Liver (tissue), 9 donors: ENCODE measurements around the gene MAP3K9. TPM values are rescaled to one million over a fixed set of nuclear protein-coding genes. Genes with fewer than 3 reads are reported as not detected.
"Not testable (repeated sequence)": the region's sequence is repeated elsewhere in the genome, so short reads cannot be mapped to it uniquely, and the experiment has no call there.

ENCODE experiments used
- DNase-seq: peaks from one replicate; pipeline ENCODE4 v3.0.0-alpha.2; 2017; ENCODE audit warnings: low spot score
- H3K27ac ChIP-seq, 2 donors: one replicate each; pipeline ENCODE4 v1.7.0; 2013; ENCODE audit warnings: inconsistent platforms in 2 of 2, low read length in 2 of 2, control low read depth in 1 of 2, low read depth in 1 of 2, mild to moderate bottlenecking in 1 of 2
- H3K27me3 ChIP-seq, 4 donors: one replicate each; pipeline versions ENCODE4 v1.6.1 to v1.7.0; 2013; ENCODE audit warnings: low read length in 3 of 4, inconsistent platforms in 1 of 4, mild to moderate bottlenecking in 1 of 4, moderate library complexity in 1 of 4; ENCODE audit not compliant: control insufficient read depth in 4 of 4, insufficient read depth in 4 of 4
- H3K36me3 ChIP-seq, 4 donors: one replicate each; pipeline versions ENCODE4 v1.6.1 to v1.7.0; 2013; ENCODE audit warnings: low read length in 3 of 4, mild to moderate bottlenecking in 3 of 4, low read depth in 1 of 4, moderate library complexity in 1 of 4; ENCODE audit not compliant: control insufficient read depth in 4 of 4, insufficient read depth in 3 of 4
- H3K4me1 ChIP-seq, 4 donors: one replicate each; pipeline versions ENCODE4 v1.6.1 to v1.7.0; 2013; ENCODE audit warnings: low read length in 3 of 4, mild to moderate bottlenecking in 3 of 4, moderate library complexity in 1 of 4; ENCODE audit not compliant: control insufficient read depth in 4 of 4, insufficient read depth in 4 of 4
- H3K4me3 ChIP-seq, 3 donors: one replicate each; pipeline versions ENCODE4 v1.6.1 to v1.7.0; 2013; ENCODE audit warnings: low read length in 3 of 3, control low read depth in 1 of 3, low read depth in 1 of 3, mild to moderate bottlenecking in 1 of 3
- H3K9ac ChIP-seq, 2 donors: one replicate each; pipeline ENCODE4 v1.7.0; 2013; ENCODE audit warnings: low read length in 2 of 2, mild to moderate bottlenecking in 2 of 2, moderate library complexity in 2 of 2, control low read depth in 1 of 2, low read depth in 1 of 2
- H3K9me3 ChIP-seq, 4 donors: one replicate each; pipeline versions ENCODE4 v1.6.1 to v1.7.0; 2013; ENCODE audit warnings: low read length in 3 of 4; ENCODE audit not compliant: control insufficient read depth in 4 of 4
- EGR1 ChIP-seq, 2 donors: IDR thresholded peaks; 2 replicates each; pipeline ENCODE4 v1.6.1; 2016 to 2018; ENCODE audit warnings: antibody characterized with exemption in 2 of 2, low read depth in 2 of 2
- FOXA1 ChIP-seq: IDR thresholded peaks from 2 replicates; pipeline ENCODE4 v1.6.1; 2016; ENCODE audit warnings: antibody characterized with exemption
- FOXA2 ChIP-seq: IDR thresholded peaks from 2 replicates; pipeline ENCODE4 v1.6.1; 2016; ENCODE audit warnings: antibody characterized with exemption
- GABPA ChIP-seq, 2 donors: IDR thresholded peaks in 1 of 2; conservative IDR thresholded peaks in 1 of 2; 2 replicates each; pipeline ENCODE4 v1.6.1; 2016; ENCODE audit warnings: antibody characterized with exemption in 2 of 2, mild to moderate bottlenecking in 1 of 2, moderate library complexity in 1 of 2
- HNF4A ChIP-seq, 2 donors: conservative IDR thresholded peaks; 2 replicates each; pipeline ENCODE4 v1.6.1; 2016; ENCODE audit warnings: antibody characterized with exemption in 2 of 2, mild to moderate bottlenecking in 2 of 2
- HNF4G ChIP-seq: IDR thresholded peaks from 2 replicates; pipeline ENCODE4 v1.6.1; 2016; ENCODE audit warnings: antibody characterized with exemption
- JUND ChIP-seq, 2 donors: IDR thresholded peaks; 2 replicates each; pipeline ENCODE4 v1.6.1; 2016; ENCODE audit warnings: antibody characterized with exemption in 2 of 2
- NR2F2 ChIP-seq: IDR thresholded peaks from 2 replicates; pipeline ENCODE4 v1.6.1; 2016; ENCODE audit warnings: antibody characterized with exemption
- RXRA ChIP-seq, 2 donors: IDR thresholded peaks; 2 replicates each; pipeline ENCODE4 v1.6.1; 2017 to 2018; ENCODE audit warnings: antibody characterized with exemption in 2 of 2, mild to moderate bottlenecking in 1 of 2
- SP1 ChIP-seq: IDR thresholded peaks from 2 replicates; pipeline ENCODE4 v1.6.1; 2018; ENCODE audit warnings: antibody characterized with exemption, mild to moderate bottlenecking
- TAF1 ChIP-seq: conservative IDR thresholded peaks from 2 replicates; pipeline ENCODE4 v1.6.1; 2016; ENCODE audit warnings: antibody characterized with exemption, mild to moderate bottlenecking
- YY1 ChIP-seq: IDR thresholded peaks from 2 replicates; pipeline ENCODE4 v1.6.1; 2016; ENCODE audit warnings: antibody characterized with exemption, mild to moderate bottlenecking
- WGBS: extraction: QIAGEN DNeasy Blood & Tissue Kit; methylation state at CpG from one replicate; pipeline ENCODE4 v1.1.7; 2013; 5-methylcytosine and 5-hydroxymethylcytosine counted together
- polyA plus RNA-seq, 2 donors: library from polyadenylated mRNA; stranded (reverse) in 1 of 2; unstranded in 1 of 2; fragments of 200-250 nt in 1 of 2; fragments of >200 nt in 1 of 2; fragmentation: Nextera tagmentation in 1 of 2; extraction: Ambion mirVana in 1 of 2; gene quantifications; one replicate each; pipeline versions ENCODE4 v1.2.1 to v1.2.3, GENCODE V29; 2013 to 2015
- total RNA-seq, 2 donors: library from RNA; depleted of rRNA; stranded (reverse); fragments of >200 nt; gene quantifications; one replicate each; pipeline ENCODE4 v1.2.3, GENCODE V29; 2014
- TF ChIP-seq, protein P1 (sequence below): IDR thresholded peaks from 2 replicates; pipeline ENCODE4 v1.6.1; 2016; ENCODE audit warnings: antibody characterized with exemption
- TF ChIP-seq, protein P2 (sequence below): IDR thresholded peaks from 2 replicates; pipeline ENCODE4 v1.6.1; 2016; ENCODE audit warnings: antibody characterized with exemption
- TF ChIP-seq, protein P3 (sequence below): fragments of 150-350 bp; IDR thresholded peaks from 2 replicates; pipeline ENCODE4 v1.5.1; 2017; ENCODE audit warnings: improper control_type of control experiment, low read depth, low read length; ENCODE audit not compliant: missing input control
- TF ChIP-seq, protein P4 (sequence below): IDR thresholded peaks from 2 replicates; pipeline ENCODE4 v1.6.1; 2016; ENCODE audit warnings: antibody characterized with exemption
- donor health status: healthy.
- donor health status: healthy.
- donor health status: healthy.
- donor health status: healthy.
- donor health status: healthy.

The MAP3K9 gene
- total and polyA plus RNA-seq, 4 donors: 0.65 to 5.2 (median 0.80) TPM

DNA sequence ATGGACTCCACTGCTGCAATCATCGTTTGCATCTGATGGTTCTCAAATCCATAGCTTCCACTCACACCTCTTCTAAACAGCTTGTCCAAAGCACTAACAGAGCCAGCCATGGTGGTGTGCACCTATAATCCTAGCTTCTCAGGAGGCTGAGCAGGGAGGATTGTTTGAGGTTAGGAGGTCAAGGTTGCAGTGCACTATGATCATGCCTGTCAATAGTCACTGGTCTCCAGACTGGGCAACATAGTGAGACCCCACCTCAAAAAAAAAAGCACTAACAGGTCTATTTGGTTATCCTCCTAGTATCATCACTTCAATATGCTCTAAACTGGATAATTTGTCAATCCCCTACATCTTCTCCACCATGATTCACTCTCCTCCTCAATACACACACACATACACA lies 104.4 kb downstream of the MAP3K9 start:
- no peak overlapping the region for H3K4me3 ChIP-seq
- H3K9ac ChIP-seq: no peak overlapping the region
- no peak overlapping the region for H3K27ac ChIP-seq
- no peaks in the 10 kb centered on the region for H3K9me3 ChIP-seq
- DNase-seq: no peak
- H3K4me1 ChIP-seq: no peaks in the 10 kb centered on the region
- no peaks in the 10 kb centered on the region for H3K27me3 ChIP-seq
- WGBS: 90% methylated on average over 1 of the region's 1 CpG
- H3K36me3 ChIP-seq: no peaks in the 10 kb centered on the region
- TF ChIP-seq RXRA (IDR thresholded peaks at IDR 0.05) (no peak), FOXA1 (no peak), YY1 (no peak), HNF4G (no peak), GABPA (IDR thresholded peaks at IDR 0.05 in 1 of 2, conservative IDR thresholded peaks at IDR 0.05 in 1 of 2) (no peak), HNF4A (conservative IDR thresholded peaks at IDR 0.05) (no peak), EGR1 (IDR thresholded peaks at IDR 0.05; ENCODE audit: low read depth in 2 of 2) (no peak), FOXA2 (no peak), SP1 (no peak)

DNA sequence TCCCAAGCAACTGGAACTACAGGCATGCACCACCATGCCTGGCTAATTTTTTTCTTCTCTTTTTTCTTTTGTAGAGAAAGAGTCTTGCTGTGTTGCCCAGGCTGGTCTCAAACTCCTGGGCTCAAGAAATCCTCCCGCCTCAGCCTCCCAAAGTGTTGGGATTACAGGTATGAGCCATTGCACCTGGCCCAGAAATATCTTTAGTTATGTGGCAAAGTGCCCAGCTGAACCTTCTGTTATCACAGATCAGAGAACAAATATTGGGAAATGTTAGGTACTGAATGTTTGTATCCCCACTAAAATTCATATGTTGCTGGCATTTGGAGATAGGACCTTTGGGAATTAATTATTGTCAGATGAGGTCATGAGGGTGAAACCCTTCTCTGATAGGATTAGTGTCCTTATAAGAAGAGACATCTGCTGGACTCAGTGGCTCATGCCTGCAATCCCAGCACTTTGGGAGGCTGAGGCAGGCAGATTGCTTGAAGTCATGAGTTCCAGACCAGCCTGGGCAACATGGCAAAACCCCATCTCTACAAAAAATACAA lies 105.6 kb downstream of the MAP3K9 start:
- H3K4me1 ChIP-seq, H3K27ac ChIP-seq, H3K36me3 ChIP-seq, H3K27me3 ChIP-seq, H3K9me3 ChIP-seq, DNase-seq, H3K9ac ChIP-seq, H3K4me3 ChIP-seq: not testable (repeated sequence)
- peak; percentile 2 for TF ChIP-seq SP1
- peak in 1 of 2 donors; percentile 29 for TF ChIP-seq HNF4A (conservative IDR thresholded peaks at IDR 0.05)
- TF ChIP-seq JUND (IDR thresholded peaks at IDR 0.05): peak in 1 of 2 donors; percentile 9
- TF ChIP-seq RXRA (IDR thresholded peaks at IDR 0.05): peak; percentile 38 to 40
- 78% methylated on average over 1 of the region's 1 CpG for WGBS

DNA sequence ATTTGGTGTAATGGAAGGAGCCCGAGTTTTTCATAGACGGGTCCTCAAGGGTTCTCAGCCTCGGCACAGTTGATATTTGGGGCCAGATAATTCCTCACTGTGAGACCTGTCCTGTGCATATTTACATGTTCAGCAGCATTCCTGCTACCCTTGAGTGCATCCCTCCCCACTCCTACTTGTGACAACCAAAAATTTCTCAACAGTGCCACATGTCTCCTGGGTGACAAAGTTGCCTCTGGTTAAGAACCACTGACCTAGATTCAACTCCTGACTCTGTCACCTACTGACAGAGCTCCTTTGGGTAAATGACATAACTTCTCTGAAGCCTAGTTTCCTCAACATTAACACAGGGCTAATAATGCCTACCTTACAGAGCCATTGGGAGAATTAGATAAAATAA lies 107.2 kb downstream of the MAP3K9 start:
- H3K27me3 ChIP-seq: no peaks in the 10 kb centered on the region
- H3K4me3 ChIP-seq: no peak overlapping the region
- DNase-seq: no peak
- no peaks in the 10 kb centered on the region for H3K9me3 ChIP-seq
- H3K36me3 ChIP-seq: no peaks in the 10 kb centered on the region
- H3K27ac ChIP-seq: no peak overlapping the region
- no peaks in the 10 kb centered on the region for H3K4me1 ChIP-seq
- TF ChIP-seq HNF4A (conservative IDR thresholded peaks at IDR 0.05) (peak in 1 of 2 donors; percentile 18), FOXA1 (no peak), JUND (IDR thresholded peaks at IDR 0.05) (no peak), RXRA (IDR thresholded peaks at IDR 0.05) (peak; percentile 14 to 38), GABPA (IDR thresholded peaks at IDR 0.05 in 1 of 2, conservative IDR thresholded peaks at IDR 0.05 in 1 of 2) (no peak), YY1 (no peak)
- TF ChIP-seq, protein P1, sequence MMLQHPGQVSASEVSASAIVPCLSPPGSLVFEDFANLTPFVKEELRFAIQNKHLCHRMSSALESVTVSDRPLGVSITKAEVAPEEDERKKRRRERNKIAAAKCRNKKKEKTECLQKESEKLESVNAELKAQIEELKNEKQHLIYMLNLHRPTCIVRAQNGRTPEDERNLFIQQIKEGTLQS: no peak
- TF ChIP-seq, protein P2, sequence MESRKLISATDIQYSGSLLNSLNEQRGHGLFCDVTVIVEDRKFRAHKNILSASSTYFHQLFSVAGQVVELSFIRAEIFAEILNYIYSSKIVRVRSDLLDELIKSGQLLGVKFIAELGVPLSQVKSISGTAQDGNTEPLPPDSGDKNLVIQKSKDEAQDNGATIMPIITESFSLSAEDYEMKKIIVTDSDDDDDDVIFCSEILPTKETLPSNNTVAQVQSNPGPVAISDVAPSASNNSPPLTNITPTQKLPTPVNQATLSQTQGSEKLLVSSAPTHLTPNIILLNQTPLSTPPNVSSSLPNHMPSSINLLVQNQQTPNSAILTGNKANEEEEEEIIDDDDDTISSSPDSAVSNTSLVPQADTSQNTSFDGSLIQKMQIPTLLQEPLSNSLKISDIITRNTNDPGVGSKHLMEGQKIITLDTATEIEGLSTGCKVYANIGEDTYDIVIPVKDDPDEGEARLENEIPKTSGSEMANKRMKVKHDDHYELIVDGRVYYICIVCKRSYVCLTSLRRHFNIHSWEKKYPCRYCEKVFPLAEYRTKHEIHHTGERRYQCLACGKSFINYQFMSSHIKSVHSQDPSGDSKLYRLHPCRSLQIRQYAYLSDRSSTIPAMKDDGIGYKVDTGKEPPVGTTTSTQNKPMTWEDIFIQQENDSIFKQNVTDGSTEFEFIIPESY: no peak
- no peak overlapping the region for H3K9ac ChIP-seq
- WGBS: 74% methylated on average over 3 of the region's 3 CpGs

DNA sequence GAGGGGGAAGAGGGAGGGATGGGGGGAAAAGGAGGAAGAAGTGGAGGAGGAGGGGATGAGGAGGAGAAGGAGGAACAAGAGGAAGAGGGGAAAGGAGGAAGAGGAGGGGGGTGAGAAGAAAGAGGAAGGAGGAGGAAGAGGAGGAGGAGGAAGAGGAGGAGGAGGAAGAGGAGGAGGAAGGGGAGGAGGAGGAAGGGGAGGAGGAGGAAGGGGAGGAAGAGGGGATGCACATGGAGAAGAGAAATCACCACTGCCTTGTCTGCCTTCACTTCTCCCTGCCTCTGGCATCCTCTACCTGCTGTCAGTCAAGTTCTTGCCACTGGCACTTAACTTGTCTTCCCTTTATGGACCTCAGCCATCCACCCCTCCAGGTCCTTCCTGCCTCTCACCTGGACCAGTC lies 107.7 kb downstream of the MAP3K9 start:
- no peak overlapping the region for H3K4me3 ChIP-seq
- H3K9me3 ChIP-seq: no peaks in the 10 kb centered on the region
- H3K27ac ChIP-seq: no peak overlapping the region
- no peak for DNase-seq
- no peaks in the 10 kb centered on the region for H3K27me3 ChIP-seq
- H3K4me1 ChIP-seq: no peaks in the 10 kb centered on the region
- H3K36me3 ChIP-seq: no peaks in the 10 kb centered on the region
- H3K9ac ChIP-seq: no peak overlapping the region
- no peak for TF ChIP-seq FOXA2
- no peak for TF ChIP-seq SP1
- TF ChIP-seq JUND (IDR thresholded peaks at IDR 0.05): no peak
- TF ChIP-seq, protein P3, sequence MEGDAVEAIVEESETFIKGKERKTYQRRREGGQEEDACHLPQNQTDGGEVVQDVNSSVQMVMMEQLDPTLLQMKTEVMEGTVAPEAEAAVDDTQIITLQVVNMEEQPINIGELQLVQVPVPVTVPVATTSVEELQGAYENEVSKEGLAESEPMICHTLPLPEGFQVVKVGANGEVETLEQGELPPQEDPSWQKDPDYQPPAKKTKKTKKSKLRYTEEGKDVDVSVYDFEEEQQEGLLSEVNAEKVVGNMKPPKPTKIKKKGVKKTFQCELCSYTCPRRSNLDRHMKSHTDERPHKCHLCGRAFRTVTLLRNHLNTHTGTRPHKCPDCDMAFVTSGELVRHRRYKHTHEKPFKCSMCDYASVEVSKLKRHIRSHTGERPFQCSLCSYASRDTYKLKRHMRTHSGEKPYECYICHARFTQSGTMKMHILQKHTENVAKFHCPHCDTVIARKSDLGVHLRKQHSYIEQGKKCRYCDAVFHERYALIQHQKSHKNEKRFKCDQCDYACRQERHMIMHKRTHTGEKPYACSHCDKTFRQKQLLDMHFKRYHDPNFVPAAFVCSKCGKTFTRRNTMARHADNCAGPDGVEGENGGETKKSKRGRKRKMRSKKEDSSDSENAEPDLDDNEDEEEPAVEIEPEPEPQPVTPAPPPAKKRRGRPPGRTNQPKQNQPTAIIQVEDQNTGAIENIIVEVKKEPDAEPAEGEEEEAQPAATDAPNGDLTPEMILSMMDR: no peak
- TF ChIP-seq NR2F2: no peak
- TF ChIP-seq GABPA (IDR thresholded peaks at IDR 0.05 in 1 of 2, conservative IDR thresholded peaks at IDR 0.05 in 1 of 2): no peak
- TF ChIP-seq YY1: no peak
- TF ChIP-seq EGR1 (IDR thresholded peaks at IDR 0.05; ENCODE audit: low read depth in 2 of 2): no peak
- TF ChIP-seq, protein P2: no peak
- TF ChIP-seq TAF1: no peak
- TF ChIP-seq, protein P1: no peak
- no peak for TF ChIP-seq HNF4G
- TF ChIP-seq, protein P4, sequence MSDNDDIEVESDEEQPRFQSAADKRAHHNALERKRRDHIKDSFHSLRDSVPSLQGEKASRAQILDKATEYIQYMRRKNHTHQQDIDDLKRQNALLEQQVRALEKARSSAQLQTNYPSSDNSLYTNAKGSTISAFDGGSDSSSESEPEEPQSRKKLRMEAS: no peak
